NCI-H2227 treated with DMSO at 0.1 percent for 48 hours (cell line): Measurements from ENCODE around the gene GRK4.

Experiments
- DNase-seq: peaks from one replicate; lab custom pipeline; 2025; lab: John Stamatoyannopoulos, UW

Gene GRK4

DNA sequence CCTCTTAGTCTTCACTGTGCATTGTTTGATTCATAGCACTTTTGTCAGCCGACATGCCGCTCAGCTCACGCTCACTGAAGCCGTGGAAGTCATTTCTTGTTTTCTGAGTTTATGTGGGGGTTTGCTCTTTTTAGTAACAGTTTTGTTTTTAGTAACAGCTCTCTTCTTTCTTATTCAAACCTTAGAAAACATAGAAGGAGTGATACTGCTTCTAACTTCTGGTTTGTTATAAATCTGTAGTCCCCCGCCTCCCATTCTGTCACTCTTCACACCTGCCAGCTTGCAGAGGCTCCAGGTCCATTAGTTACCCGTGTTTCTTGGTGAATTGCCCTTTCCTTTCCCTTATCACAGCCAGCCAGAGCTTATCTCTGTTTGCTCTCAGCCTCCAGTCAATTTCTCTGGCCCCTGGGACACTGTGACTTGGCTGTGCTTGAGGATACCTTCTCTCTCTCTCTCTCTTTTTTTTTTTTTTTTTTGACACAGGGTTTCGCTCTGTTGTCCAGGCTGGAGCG, 50.5 kb downstream of the GRK4 start:
- no peak for DNase-seq

GRCh38 chr4:3016961-3017360, 53.6 kb downstream of the GRK4 start:
- no peak for DNase-seq

DNA sequence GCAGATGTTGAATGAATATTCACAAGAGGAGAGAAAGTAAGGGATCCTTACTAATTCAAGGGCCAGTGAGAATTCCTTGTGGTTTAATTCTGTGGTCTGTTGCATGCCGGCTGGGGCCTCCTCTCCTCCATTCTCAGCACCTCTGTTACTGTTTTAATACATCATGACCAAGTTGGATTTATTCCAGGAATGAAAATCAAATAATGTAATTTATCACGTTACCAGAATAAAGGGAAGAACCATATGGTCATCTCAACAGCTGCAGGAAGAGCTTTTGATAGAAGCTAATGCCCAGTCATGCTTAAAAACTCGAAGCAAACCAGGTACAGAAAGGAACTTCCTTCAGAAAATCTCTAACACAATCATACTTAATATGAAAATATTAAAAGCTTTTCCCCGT, 54.1 kb downstream of the GRK4 start:
- no peak for DNase-seq

GRCh38 chr4:3019145-3019846, 55.9 kb downstream of the GRK4 start:
- DNase-seq = no peak

DNA sequence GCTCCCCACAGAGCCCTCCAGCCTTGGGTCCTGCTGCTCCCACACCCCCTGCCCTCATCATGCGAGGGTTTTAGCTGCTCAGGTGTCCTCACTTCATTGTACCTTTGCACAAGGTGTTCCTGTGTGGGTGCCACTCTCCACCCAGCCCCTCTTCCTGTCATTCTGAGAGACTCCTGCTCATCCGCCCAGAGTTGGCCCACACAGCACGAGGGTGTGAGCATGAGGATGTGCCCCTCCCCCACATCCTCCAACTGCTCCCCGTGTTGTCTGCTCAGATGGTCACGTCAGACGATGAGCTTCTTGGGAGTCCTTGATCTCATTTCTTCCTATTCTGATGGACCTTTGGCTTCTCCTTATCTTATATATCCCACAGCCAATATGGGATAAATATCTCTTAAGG, 57.8 kb downstream of the GRK4 start:
- DNase-seq = no peak

- no peak for DNase-seq
These were observed 58.3 kb downstream of the GRK4 start for GRCh38 chr4:3021627-3022026.

GRCh38 chr4:3022112-3022511, 58.7 kb downstream of the GRK4 start:
- no peak for DNase-seq

GRCh38 chr4:3022651-3023050, 59.3 kb downstream of the GRK4 start:
- no peak for DNase-seq

- no peak for DNase-seq
These were observed 62.5 kb downstream of the GRK4 start for GRCh38 chr4:3025881-3026280.

- no peak for DNase-seq
These were observed 63.2 kb downstream of the GRK4 start for GRCh38 chr4:3026540-3026939.

DNA sequence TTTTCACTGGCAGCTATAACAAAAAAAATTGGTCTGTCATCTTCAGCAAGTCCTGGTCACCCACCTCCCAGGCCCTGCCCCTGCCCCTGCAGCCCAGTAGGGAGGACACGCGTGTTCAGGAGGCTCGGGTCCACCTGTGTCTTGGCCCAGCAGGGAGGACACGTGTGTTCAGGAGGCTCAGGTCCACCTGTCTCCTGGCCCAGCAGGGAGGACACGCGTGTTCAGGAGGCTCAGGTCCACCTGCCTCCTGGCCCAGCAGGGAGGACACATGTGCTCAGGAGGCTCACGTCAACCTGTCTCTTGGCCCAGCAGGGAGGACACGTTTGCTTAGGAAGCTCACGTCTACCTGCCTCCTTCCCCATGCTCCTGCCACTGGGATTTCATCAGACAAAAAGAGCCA, 66.1 kb downstream of the GRK4 start:
- DNase-seq = no peak

DNA sequence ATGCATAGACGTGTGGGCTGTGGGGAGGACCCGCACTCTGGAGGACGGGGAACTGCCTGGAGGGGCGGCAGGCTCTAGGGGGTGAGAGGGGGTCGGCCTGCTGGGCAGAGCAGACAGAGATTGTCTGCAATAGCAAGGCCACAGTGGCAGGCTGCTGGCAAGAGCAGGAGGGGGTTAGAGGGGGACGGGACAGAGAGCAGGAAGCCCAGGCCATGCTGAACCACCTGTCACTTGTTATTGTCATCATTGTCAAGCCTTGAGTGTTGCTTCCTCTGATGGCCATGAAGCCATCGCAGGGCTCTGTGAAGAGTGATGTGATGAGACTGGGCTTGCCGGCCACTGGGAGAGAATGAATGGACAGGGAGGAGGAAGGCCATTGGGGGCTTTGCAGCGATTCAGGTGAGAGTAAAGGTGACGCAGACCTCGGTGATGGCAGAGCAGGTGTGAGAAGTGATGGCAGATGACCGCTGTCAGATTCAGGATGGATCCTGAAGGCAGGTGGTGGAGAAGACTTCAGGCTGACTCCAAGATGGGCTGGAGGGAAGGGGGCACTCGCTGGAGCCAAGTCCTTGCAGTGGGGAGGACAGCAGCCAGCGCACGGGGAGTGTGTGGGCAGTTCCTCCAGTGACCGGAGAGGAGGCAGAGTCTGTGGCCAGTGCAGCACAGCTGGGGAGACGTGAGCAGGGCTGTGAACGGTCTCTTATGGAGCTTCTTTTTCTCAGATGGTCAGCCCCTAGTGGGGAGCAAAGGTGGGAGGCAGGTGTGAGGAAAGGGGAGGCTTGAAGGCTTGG, 67.4 kb downstream of the GRK4 start:
- no peak for DNase-seq

DNA sequence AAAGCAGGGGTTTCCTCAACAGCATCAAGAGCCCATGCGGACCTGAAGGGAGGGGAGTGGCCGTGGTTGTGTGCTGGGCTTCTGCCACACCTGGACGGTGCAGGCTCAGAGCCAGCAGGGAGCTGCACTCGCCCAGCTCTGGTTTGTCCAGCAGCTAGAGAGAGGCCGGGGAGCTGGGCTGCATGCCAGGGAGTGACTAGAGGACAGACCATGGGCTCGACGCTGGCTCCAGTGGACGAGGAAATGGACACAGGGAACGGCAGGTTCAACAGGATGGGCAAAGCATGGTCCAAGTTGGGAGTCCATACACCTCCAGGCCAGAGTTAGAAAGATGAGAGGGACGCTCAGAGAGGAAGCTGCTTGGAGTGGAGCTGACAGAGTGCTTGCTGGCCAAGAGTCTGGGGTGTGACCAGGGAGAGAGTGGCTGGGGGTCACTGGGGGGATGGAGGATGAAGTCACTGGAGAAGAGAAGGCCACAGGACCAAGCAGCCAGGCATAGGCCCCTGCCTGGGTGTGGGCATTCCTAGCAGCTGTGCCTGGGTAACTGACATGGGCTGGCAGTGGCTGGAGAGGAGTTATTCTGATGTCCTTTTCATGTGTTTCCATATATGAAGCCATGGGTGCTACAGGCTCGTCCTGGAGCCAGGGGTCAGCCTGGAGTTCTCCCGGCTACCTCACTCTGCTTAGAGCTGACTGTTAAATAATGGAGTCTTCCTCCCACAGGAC, 68.1 kb downstream of the GRK4 start:
- no peak for DNase-seq

GRCh38 chr4:3034231-3034630, 70.9 kb downstream of the GRK4 start:
- no peak for DNase-seq

GRCh38 chr4:3035249-3035648, 71.9 kb downstream of the GRK4 start:
- DNase-seq = no peak

DNA sequence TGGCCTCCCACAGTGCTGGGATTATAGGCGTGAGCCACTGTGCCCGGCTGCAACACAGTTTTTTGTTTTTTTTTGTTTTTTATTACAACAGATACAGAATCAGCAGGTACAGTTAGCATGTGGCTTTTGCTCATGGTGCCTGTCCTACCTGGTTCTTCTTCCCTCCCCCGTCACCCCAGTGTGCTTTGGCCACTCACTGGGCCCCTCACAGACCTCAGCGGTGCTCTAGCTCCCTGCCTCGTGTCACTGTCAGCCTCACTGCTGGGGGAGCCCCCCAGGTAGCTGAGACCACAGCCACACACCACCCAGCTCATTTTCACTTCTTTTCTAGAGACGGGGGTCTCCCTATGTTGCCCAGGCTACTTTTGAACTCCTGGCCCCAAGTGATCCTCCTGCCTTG, 72.3 kb downstream of the GRK4 start:
- DNase-seq = no peak

- no peak for DNase-seq
These were observed 73.0 kb downstream of the GRK4 start for GRCh38 chr4:3036131-3036952.

DNA sequence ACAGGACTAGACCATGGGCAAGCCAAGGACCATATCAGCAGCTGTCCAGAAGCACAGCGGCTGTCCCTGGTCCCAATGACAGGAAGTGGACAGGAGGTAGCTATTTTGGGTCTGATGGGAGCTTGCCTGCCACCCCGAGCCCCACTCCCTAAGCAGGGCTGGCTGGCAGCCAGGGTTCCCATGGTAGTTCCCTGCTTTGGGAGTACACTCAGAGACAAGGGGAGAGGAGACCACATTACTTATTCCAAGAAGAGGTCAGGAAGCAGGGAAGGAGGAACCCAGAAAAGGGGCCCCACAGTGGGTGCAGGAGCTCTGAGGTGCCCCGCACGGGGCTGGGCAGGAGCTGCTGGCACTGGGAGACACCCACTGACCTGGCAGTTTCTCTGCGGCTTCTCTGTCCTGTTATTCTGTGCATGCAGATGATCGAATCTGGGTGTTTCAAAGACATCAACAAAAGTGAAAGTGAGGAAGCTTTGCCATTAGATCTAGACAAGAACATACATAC, 74.6 kb downstream of the GRK4 start:
- DNase-seq = no peak

- DNase-seq = no peak
These were observed 76.5 kb downstream of the GRK4 start for GRCh38 chr4:3039706-3040366.

GRCh38 chr4:3040452-3041191, 77.3 kb downstream of the GRK4 start:
- no peak for DNase-seq
